ENCODE data around the gene CORT. TPM values are rescaled to one million over a fixed set of nuclear protein-coding genes. Genes with fewer than 3 reads are reported as not detected.
"Not testable (repeated sequence)": the region's sequence is repeated elsewhere in the genome, so short reads cannot be mapped to it uniquely, and the experiment has no call there.

Gene CORT
- polyA plus RNA-seq, 2 of the 4 experiments (the other 2 are of a cell fraction) = 0.10 to 0.30 TPM

DNA sequence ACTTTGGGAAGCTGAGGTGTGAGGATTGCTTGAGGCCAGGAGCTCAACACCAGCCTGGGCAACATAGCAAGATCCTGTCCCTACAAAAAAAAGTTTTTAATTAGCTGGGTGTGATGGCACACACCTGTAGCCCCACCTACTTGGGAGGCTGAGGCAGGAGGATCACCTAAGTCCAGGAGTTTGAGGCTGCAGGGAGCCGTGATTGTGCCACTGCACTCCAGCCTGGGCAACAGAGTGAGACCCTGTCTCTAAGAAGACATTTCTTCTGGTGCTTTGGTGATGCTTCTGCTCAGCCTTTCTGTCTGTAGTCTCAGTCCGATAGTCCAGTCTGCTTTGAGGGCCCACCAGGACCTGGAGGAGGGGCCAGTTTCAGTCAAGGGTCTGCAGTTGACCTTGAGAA, 42.6 kb upstream of the CORT start:
- 0 out of 6 replicates have a peak, but pooled peaks of 1 of the 2 experiments have one; percentile 1 for ATAC-seq
- POLR2A ChIA-PET = interaction anchor here (1.4 to 4.2 kb wide), 3 partner anchors 9 to 30 kb away, joined by 3 to 16 read pairs (median 7); partner anchors contain the start of gene PGD

DNA sequence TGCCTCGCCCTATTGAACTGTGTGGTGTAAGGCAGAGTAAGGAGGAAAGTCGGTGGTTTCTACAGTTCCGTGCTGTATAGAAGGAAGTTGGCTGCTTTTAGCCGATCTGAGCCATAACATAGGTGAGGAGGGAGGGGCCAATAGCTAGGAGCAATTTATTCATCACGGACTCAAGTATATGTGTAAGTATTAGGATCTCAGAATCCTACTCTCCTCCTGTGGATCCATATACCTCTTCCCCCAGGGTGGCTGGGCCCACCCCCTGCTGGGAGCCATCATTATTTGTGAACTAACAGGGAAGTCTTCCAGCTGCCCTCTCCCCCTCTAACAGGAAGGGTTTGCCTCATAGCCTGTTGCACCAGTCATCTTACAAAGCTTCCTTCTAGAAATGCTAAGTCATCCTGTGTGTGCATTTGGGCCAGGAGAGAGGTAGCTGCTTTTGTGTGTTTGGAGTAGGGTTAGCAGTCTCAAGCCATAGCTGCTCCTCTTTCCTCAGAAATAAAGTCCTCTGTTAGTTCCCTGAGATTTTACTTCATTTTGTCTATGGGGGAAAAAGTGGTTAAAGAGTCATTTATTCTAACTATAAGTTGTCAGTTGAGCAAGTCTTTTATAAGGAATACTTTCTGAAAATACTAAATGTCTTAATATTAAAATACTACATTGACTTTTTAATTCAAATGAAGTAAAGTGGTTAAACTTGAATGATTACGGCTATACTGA, 34.5 kb upstream of the CORT start:
- Histone ChIP-seq H3K9me3 (no peaks in the 10 kb centered on the region), H3K4me1 (peaks cover 98% of the 10 kb centered on the region), H3K4me2 (peak overlapping the region; percentile 90), H3K27ac (peak overlapping the region; percentile 95 to 99), H3K4me3 (peak overlapping the region; percentile 10; the same call in 1 of the 3 replicates)
- ChIA-PET POLR2A (interaction anchor here (1.0 to 2.4 kb wide), 5 partner anchors 9 to 28 kb away, joined by 4 to 25 read pairs (median 6); partner anchors contain the start of gene PGD), CTCF (interaction anchor here (0.6 to 2.3 kb wide), 8 partner anchors 9 to 52 kb away, joined by 3 to 17 read pairs (median 5); partner anchors contain the start of genes CENPS and PGD)
- WGBS (ENCODE audit: missing lambda C conversion rate) = 4% methylated on average over 6 of the region's 6 CpGs
- DNase-seq (ENCODE audit: low read depth in 1 of 2, low spot score in 1 of 2) (peak; percentile 51 to 96), ATAC-seq (peak; percentile 80 to 81), FAIRE-seq (peak; percentile 90)
- peak; percentile 98 for TF ChIP-seq NFE2L2 (conservative IDR thresholded peaks at IDR 0.05; ENCODE audit: low read length)
- 0 out of 2 replicates have a peak, but pooled peaks have one; percentile 15 for TF ChIP-seq EHF (CRISPR knock-in tag; IDR thresholded peaks at IDR 0.05)
- peak; percentile 74; the same call in 1 of the 2 replicates for TF ChIP-seq HOXB13 (CRISPR knock-in tag; IDR thresholded peaks at IDR 0.05; ENCODE audit: low read depth)
- no peak for TF ChIP-seq ESRRA (IDR thresholded peaks at IDR 0.05; ENCODE audit: borderline replicate concordance, low read length)
- TF ChIP-seq, protein P1, sequence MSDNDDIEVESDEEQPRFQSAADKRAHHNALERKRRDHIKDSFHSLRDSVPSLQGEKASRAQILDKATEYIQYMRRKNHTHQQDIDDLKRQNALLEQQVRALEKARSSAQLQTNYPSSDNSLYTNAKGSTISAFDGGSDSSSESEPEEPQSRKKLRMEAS (IDR thresholded peaks at IDR 0.05) = peak; percentile 50; the same call in 1 of the 2 replicates
- peak; percentile 99 for TF ChIP-seq MAFK (IDR thresholded peaks at IDR 0.05; ENCODE audit: partially characterized antibody)
- peak; percentile 68 to 87; a peak in 3 of 5 replicates for TF ChIP-seq EP300 (IDR thresholded peaks at IDR 0.05)
- TF ChIP-seq HOXB5 (CRISPR knock-in tag; IDR thresholded peaks at IDR 0.05) = peak; percentile 58; the same call in 1 of the 2 replicates
- no peak for TF ChIP-seq FOSL2 (IDR thresholded peaks at IDR 0.05)
- peak; percentile 40; the same call in 1 of the 2 replicates for TF ChIP-seq FOSL2 (CRISPR knock-in tag; IDR thresholded peaks at IDR 0.05)
- peak; percentile 24; the same call in 1 of the 2 replicates for TF ChIP-seq FOSB (CRISPR knock-in tag; IDR thresholded peaks at IDR 0.05)
- TF ChIP-seq GATA3 (IDR thresholded peaks at IDR 0.05; ENCODE audit: borderline replicate concordance) = peak; percentile 42; the same call in 1 of the 2 replicates
- TF ChIP-seq CEBPB (IDR thresholded peaks at IDR 0.05) = peak; percentile 66 to 91
- no peak for TF ChIP-seq JUNB (IDR thresholded peaks at IDR 0.05)
- TF ChIP-seq RAD21 (conservative IDR thresholded peaks at IDR 0.05 in 1 of 2, IDR thresholded peaks at IDR 0.05 in 1 of 2) = no peak; a peak in 1 of 5 replicates
- TF ChIP-seq JUN (IDR thresholded peaks at IDR 0.05) = peak; percentile 78 to 81; a peak in 4 of 5 replicates
- peak; percentile 33; the same call in 1 of the 2 replicates for TF ChIP-seq RARB (CRISPR knock-in tag; IDR thresholded peaks at IDR 0.05)
- TF ChIP-seq ZFP36 (IDR thresholded peaks at IDR 0.05; ENCODE audit: borderline replicate concordance, partially characterized antibody) = no peak
- no peak for TF ChIP-seq RNF2 (IDR thresholded peaks at IDR 0.05; ENCODE audit: borderline replicate concordance, low read depth)
- TF ChIP-seq ZSCAN20 (CRISPR knock-in tag; IDR thresholded peaks at IDR 0.05) = 0 out of 2 replicates have a peak, but pooled peaks have one; percentile 37

More for the DNA sequence above, 42.6 kb upstream of the CORT start:
- Histone ChIP-seq H3K4me1 (peaks cover 96% of the 10 kb centered on the region), H3K9me3 (no peaks in the 10 kb centered on the region), H3K4me2 (peak overlapping the region; percentile 90), H3K4me3 (peak overlapping the region; percentile 17; the same call in 1 of the 3 replicates), H3K27ac (peak overlapping the region; percentile 95 to 99)
- FAIRE-seq (no peak), DNase-seq (ENCODE audit: low read depth in 1 of 2, low spot score in 1 of 2) (no peak)
- CTCF ChIA-PET = interaction anchor here (0.7 to 5.1 kb wide), 4 partner anchors 12 to 29 kb away, joined by 3 to 33 read pairs (median 4); no protein-coding TSS in a partner anchor
- TF ChIP-seq RARB (CRISPR knock-in tag; IDR thresholded peaks at IDR 0.05) (no peak), TFCP2L1 (CRISPR knock-in tag; IDR thresholded peaks at IDR 0.05) (peak; percentile 58; the same call in 1 of the 2 replicates), JUN (IDR thresholded peaks at IDR 0.05) (peak in 1 of 2 experiments; percentile 12; a peak in 1 of 5 replicates), ZNF302 (CRISPR knock-in tag; IDR thresholded peaks at IDR 0.05) (no peak)
- WGBS (ENCODE audit: missing lambda C conversion rate) = 54% methylated on average over 2 of the region's 2 CpGs

DNA sequence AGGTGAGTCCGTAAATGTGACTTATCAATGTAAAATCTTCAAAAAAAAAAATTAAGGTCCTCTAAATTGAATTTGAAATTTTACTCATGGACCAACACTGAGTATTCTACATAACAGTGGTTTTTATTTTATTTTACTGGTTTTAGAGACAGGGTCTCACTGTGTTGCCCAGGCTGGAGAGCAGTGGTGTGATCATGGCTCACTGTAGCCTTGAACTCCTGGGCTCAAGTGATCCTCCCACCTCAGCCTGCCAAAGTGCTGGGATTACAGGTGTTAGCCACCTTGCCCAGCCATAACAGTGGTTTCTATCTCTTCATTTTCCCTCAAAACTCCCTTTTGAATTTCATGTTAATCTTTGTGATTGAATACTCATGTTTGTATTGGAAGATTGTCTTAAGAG, 33.9 kb upstream of the CORT start:
- peak overlapping the region; percentile 95 to 99 for H3K27ac ChIP-seq
- FAIRE-seq; H3K9me3 ChIP-seq; ATAC-seq; DNase-seq (ENCODE audit: low read depth in 1 of 2, low spot score in 1 of 2): not testable (repeated sequence)
- CTCF ChIA-PET = interaction anchor here (0.9 to 2.3 kb wide), 7 partner anchors 8 to 38 kb away, joined by 3 to 17 read pairs (median 5); partner anchors contain the start of genes CENPS and PGD
- H3K4me2 ChIP-seq = peak overlapping the region; percentile 90
- POLR2A ChIA-PET = interaction anchor here (1.0 to 2.4 kb wide), 5 partner anchors 8 to 29 kb away, joined by 4 to 25 read pairs (median 6); partner anchors contain the start of gene PGD
- 47% methylated on average over 1 of the region's 1 CpG for WGBS (ENCODE audit: missing lambda C conversion rate)
- H3K4me3 ChIP-seq = peak overlapping the region; percentile 10; the same call in 1 of the 3 replicates
- H3K4me1 ChIP-seq = peaks cover 98% of the 10 kb centered on the region
- TF ChIP-seq TP53 (CRISPR knock-in tag; IDR thresholded peaks at IDR 0.05) = peak; percentile 59; the same call in 1 of the 2 replicates
- TF ChIP-seq HEYL (CRISPR knock-in tag; IDR thresholded peaks at IDR 0.05) = peak; percentile 49
- TF ChIP-seq, protein P2, sequence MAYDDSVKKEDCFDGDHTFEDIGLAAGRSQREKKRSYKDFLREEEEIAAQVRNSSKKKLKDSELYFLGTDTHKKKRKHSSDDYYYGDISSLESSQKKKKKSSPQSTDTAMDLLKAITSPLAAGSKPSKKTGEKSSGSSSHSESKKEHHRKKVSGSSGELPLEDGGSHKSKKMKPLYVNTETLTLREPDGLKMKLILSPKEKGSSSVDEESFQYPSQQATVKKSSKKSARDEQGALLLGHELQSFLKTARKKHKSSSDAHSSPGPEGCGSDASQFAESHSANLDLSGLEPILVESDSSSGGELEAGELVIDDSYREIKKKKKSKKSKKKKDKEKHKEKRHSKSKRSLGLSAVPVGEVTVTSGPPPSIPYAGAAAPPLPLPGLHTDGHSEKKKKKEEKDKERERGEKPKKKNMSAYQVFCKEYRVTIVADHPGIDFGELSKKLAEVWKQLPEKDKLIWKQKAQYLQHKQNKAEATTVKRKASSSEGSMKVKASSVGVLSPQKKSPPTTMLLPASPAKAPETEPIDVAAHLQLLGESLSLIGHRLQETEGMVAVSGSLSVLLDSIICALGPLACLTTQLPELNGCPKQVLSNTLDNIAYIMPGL (CRISPR knock-in tag; IDR thresholded peaks at IDR 0.05; ENCODE audit: borderline replicate concordance) = 0 out of 2 replicates have a peak, but pooled peaks have one; percentile 65
- 0 out of 2 replicates have a peak, but pooled peaks have one; percentile 53 for TF ChIP-seq EHF (CRISPR knock-in tag; IDR thresholded peaks at IDR 0.05)

DNA sequence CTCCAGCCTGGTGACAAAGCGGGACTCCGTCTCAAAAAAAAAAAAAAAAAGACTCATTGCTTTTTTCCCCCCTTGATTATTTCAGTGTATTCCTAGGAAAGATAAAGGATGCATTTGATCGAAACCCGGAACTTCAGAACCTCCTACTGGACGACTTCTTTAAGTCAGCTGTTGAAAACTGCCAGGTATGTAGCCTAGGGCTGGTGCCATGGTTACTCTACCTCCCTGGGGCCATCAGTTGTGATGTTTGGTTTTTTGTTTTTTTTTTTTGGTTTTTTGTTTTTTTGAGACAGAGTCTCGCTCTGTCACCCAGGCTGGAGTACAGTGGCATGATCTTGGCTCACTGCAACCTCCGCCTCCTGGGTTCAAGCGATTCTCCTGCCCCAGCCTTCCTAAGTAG, 31.1 kb upstream of the CORT start:
- 83% methylated on average over 8 of the region's 8 CpGs for WGBS (ENCODE audit: missing lambda C conversion rate)

More for the DNA sequence above, 31.1 kb upstream of the CORT start:
- not testable (repeated sequence) for H3K4me3 ChIP-seq; DNase-seq (ENCODE audit: low read depth in 1 of 2, low spot score in 1 of 2); ATAC-seq; FAIRE-seq; H3K4me2 ChIP-seq; H3K9me3 ChIP-seq
- CTCF ChIA-PET = interaction anchor here (1.0 to 5.5 kb wide), 4 partner anchors 9 to 41 kb away, joined by 3 to 38 read pairs (median 8); partner anchors contain the start of gene CENPS
- peaks cover 98% of the 10 kb centered on the region for H3K4me1 ChIP-seq
- POLR2A ChIA-PET = interaction anchor here (0.7 kb wide), 1 partner anchor 10 kb away, joined by 3 read pairs; no protein-coding TSS in a partner anchor
- H3K27ac ChIP-seq = peak overlapping the region; percentile 95 to 99

Data from A549 (cell line).